Measurements from ENCODE around the gene FIG4. TPM values are rescaled to one million over a fixed set of nuclear protein-coding genes. Genes with fewer than 3 reads are reported as not detected.
A peak's percentile ranks its signal among the peaks of the same experiment; 100 is the strongest.

Gene FIG4
- 15.7 TPM for total RNA-seq (2021; ENCODE audit: unreplicated experiment)
- 8.6 and 12.2 TPM in 2 replicates for polyA plus RNA-seq (2012)
- percentile 61 among the genes with signal in this experiment for Bru-seq, nascent RNA
- BruChase-seq, experiment 1, labeled RNA remaining after a 6-hour chase = percentile 45 among the genes with signal in this experiment
- BruChase-seq, experiment 2, labeled RNA remaining after a 2-hour chase = percentile 58 among the genes with signal in this experiment
- long read RNA-seq, transcript FIG4-201 (23 exons, 3,011 nt) = major isoform, 37 of 53 reads
- long read RNA-seq, partial matches to known transcripts = 6 of 53 reads
- long read RNA-seq, other reads (novel, unspliced or antisense) = 10 of 53 reads

DNA sequence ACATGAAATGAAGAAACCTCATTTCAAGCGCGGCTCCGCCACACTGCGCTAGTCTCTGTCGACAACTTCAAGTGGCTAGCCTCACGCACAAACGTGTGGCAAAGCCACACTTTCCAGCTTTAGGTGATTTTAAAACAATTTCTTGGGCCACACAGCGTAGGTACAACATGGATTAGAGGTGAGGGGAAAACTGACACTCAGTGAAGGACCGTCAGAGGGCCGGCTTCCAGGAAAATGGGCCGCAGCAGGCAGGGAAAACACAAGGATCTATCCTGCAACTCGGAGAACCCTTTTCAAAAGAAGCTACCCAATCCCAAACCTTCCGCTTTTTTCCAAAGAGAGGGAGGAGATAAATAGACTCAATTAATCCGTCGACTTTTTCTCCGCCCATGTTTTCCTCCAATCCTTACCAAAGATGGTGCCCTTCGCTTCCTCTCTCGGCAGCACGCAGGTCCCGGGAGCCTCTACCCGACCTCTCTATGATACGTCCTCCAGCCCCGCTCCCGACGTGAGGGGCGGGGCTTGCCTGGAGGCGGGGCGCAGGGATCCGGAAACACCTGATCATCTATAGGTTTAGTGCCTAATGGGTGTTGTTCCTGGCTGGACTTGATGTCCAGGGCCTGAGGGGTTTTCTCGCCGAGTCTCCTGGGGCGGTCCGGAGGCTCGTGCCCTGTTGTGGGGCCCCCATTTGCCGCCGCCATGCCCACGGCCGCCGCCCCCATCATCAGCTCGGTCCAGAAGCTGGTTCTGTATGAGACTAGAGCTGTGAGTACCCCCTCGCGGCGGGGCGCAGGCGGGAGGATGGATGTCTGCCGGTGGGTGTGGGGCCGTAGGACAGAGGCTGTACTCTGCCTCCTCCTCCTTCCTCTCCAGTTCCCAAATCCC, at the start of gene FIG4, which contains the start of gene AK9:
Gene FIG4, plus strand, starts transcription at position 560 of the 885 bp plus-strand sequence. Its CDS starts 140 bp downstream, at position 700.
Gene AK9, minus strand, starts transcription at position 466 of the 885 bp plus-strand sequence. CDS start 15,457 bp downstream, outside the sequence.
- peak within 1 kb of the TSS; percentile 73 for H3K4me3 ChIP-seq (replicated peaks in 1 of 2; ENCODE audit: low read depth in 1 of 2, low read length in 2 of 2)
- peak within 1 kb of the TSS; percentile 43; the same call in 1 of the 2 replicates for H3K27ac ChIP-seq (ENCODE audit: low read depth, low read length)
- H3K9me2 ChIP-seq (ENCODE audit: insufficient read depth) = no peaks in the 10 kb centered on the region
- TSS peak; percentile 80 for BruUV-seq (replicated peaks)
- H3K36me3 ChIP-seq (ENCODE audit: control insufficient read depth in 1 of 2, insufficient read depth in 2 of 2, low read length in 2 of 2) = no peaks in the 10 kb centered on the region
- H3K4me1 ChIP-seq (ENCODE audit: control insufficient read depth in 1 of 2, insufficient read depth in 2 of 2, low read length in 2 of 2) = peaks cover 3 to 28% of the 10 kb centered on the region in 2 experiments
- peak; percentile 98 for ATAC-seq
- peak; percentile 84 for DNase-seq (ENCODE audit: low read depth, low spot score)
- peak within 1 kb of the TSS; percentile 92 for H3K4me2 ChIP-seq (ENCODE audit: low read length)
- no peaks in the 10 kb centered on the region for H4K20me1 ChIP-seq (ENCODE audit: insufficient read depth)
- H3K9me3 ChIP-seq (ENCODE audit: control insufficient read depth in 1 of 2, insufficient read depth in 1 of 2, low read depth in 1 of 2, low read length in 2 of 2) = no peaks in the 10 kb centered on the region
- ChIA-PET RAD21 (ENCODE audit: low non-redundant PET in 1 of 2, low total read pairs in 2 of 2, uncharacterized antibody in 2 of 2, unreplicated experiment in 2 of 2) (no interaction called here), POLR2A (interaction anchor here (0.5 kb wide), 1 partner anchor 266 kb away, joined by 3 read pairs; no protein-coding TSS in a partner anchor), CTCF (interaction anchor here (1.4 kb wide), 1 partner anchor 348 kb away, joined by 5 read pairs; no protein-coding TSS in a partner anchor)
- intact Hi-C loops (cut with micrococcal nuclease) = loop anchor here (10.0 kb wide), 1 partner anchor 506 kb away; no protein-coding TSS in a partner anchor
- H3K27me3 ChIP-seq (ENCODE audit: insufficient read depth, low read length) = 0 out of 2 replicates have a peak, but pooled peaks cover 7% of the 10 kb centered on the region
- no peaks in the 10 kb centered on the region for H3K79me2 ChIP-seq (ENCODE audit: insufficient read depth, low read length)
- peak within 1 kb of the TSS; percentile 98 for H2AFZ ChIP-seq (ENCODE audit: low read depth, low read length, poor library complexity, severe bottlenecking)
- peak within 1 kb of the TSS; percentile 58 for H3K9ac ChIP-seq (ENCODE audit: low read length)
- TF ChIP-seq CBX3 (IDR thresholded peaks at IDR 0.05; ENCODE audit: low read depth) (peak; percentile 67), YY1 (IDR thresholded peaks at IDR 0.05; ENCODE audit: extremely low read depth, insufficient replicate concordance, low read depth, low read length) (peak; percentile 99), ZFX (IDR thresholded peaks at IDR 0.05) (peak; percentile 29; the same call in 1 of the 2 replicates), SP1 (IDR thresholded peaks at IDR 0.05; ENCODE audit: low read depth) (peak; percentile 57), FOSL1 (IDR thresholded peaks at IDR 0.05; ENCODE audit: low read depth) (no peak), POLR2AphosphoS5 (IDR thresholded peaks at IDR 0.05; ENCODE audit: low read depth, low read length) (peak; percentile 90), EZH2phosphoT487 (IDR thresholded peaks at IDR 0.05; ENCODE audit: borderline replicate concordance) (no peak), SRF (IDR thresholded peaks at IDR 0.05; ENCODE audit: low read depth) (peak; percentile 53; the same call in 1 of the 2 replicates), TCF7L2 (IDR thresholded peaks at IDR 0.05; ENCODE audit: borderline replicate concordance, extremely low read depth, insufficient read depth, insufficient read length) (no peak), ELF1 (IDR thresholded peaks at IDR 0.05; ENCODE audit: borderline replicate concordance, low read depth) (peak; percentile 62), JUND (IDR thresholded peaks at IDR 0.05) (no peak), SIN3A (IDR thresholded peaks at IDR 0.05; ENCODE audit: low read depth) (peak; percentile 68; the same call in 1 of the 2 replicates), POLR2A (IDR thresholded peaks at IDR 0.05; ENCODE audit: borderline replicate concordance, extremely low read depth, insufficient read depth, insufficient read length) (peak; percentile 53), EGR1 (IDR thresholded peaks at IDR 0.05; ENCODE audit: low read depth) (no peak)
- TF ChIP-seq, protein P1, sequence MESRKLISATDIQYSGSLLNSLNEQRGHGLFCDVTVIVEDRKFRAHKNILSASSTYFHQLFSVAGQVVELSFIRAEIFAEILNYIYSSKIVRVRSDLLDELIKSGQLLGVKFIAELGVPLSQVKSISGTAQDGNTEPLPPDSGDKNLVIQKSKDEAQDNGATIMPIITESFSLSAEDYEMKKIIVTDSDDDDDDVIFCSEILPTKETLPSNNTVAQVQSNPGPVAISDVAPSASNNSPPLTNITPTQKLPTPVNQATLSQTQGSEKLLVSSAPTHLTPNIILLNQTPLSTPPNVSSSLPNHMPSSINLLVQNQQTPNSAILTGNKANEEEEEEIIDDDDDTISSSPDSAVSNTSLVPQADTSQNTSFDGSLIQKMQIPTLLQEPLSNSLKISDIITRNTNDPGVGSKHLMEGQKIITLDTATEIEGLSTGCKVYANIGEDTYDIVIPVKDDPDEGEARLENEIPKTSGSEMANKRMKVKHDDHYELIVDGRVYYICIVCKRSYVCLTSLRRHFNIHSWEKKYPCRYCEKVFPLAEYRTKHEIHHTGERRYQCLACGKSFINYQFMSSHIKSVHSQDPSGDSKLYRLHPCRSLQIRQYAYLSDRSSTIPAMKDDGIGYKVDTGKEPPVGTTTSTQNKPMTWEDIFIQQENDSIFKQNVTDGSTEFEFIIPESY (IDR thresholded peaks at IDR 0.05; ENCODE audit: extremely low read depth, insufficient replicate concordance, low read length) = peak; percentile 25
- TF ChIP-seq, protein P2, sequence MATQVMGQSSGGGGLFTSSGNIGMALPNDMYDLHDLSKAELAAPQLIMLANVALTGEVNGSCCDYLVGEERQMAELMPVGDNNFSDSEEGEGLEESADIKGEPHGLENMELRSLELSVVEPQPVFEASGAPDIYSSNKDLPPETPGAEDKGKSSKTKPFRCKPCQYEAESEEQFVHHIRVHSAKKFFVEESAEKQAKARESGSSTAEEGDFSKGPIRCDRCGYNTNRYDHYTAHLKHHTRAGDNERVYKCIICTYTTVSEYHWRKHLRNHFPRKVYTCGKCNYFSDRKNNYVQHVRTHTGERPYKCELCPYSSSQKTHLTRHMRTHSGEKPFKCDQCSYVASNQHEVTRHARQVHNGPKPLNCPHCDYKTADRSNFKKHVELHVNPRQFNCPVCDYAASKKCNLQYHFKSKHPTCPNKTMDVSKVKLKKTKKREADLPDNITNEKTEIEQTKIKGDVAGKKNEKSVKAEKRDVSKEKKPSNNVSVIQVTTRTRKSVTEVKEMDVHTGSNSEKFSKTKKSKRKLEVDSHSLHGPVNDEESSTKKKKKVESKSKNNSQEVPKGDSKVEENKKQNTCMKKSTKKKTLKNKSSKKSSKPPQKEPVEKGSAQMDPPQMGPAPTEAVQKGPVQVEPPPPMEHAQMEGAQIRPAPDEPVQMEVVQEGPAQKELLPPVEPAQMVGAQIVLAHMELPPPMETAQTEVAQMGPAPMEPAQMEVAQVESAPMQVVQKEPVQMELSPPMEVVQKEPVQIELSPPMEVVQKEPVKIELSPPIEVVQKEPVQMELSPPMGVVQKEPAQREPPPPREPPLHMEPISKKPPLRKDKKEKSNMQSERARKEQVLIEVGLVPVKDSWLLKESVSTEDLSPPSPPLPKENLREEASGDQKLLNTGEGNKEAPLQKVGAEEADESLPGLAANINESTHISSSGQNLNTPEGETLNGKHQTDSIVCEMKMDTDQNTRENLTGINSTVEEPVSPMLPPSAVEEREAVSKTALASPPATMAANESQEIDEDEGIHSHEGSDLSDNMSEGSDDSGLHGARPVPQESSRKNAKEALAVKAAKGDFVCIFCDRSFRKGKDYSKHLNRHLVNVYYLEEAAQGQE (IDR thresholded peaks at IDR 0.05; ENCODE audit: low read depth) = no peak
- TF ChIP-seq, protein P3, sequence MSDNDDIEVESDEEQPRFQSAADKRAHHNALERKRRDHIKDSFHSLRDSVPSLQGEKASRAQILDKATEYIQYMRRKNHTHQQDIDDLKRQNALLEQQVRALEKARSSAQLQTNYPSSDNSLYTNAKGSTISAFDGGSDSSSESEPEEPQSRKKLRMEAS (IDR thresholded peaks at IDR 0.05) = peak; percentile 69
- TF ChIP-seq, protein P4, sequence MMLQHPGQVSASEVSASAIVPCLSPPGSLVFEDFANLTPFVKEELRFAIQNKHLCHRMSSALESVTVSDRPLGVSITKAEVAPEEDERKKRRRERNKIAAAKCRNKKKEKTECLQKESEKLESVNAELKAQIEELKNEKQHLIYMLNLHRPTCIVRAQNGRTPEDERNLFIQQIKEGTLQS (IDR thresholded peaks at IDR 0.05) = no peak

Data from HCT116 (cell line).